HG02970 (cell line): ENCODE results near the gene NOS1.
"Not testable (repeated sequence)": the region's sequence is repeated elsewhere in the genome, so short reads cannot be mapped to it uniquely, and the experiment has no call there.

Experiments used
- ATAC-seq: cut with Tn5 transposase; IDR thresholded peaks from one replicate; pipeline ENCODE4 v1.9.1; 2021; ENCODE audit warnings: mild to moderate bottlenecking, moderate library complexity, moderate number of reproducible peaks; ENCODE audit not compliant: unreplicated experiment, low FRiP score

NOS1 gene

GRCh38 chr12:117279606-117280005 lies 81.8 kb downstream of the NOS1 start:
- ATAC-seq, result no peak

- ATAC-seq, result no peak
These were observed 83.6 kb downstream of the NOS1 start for GRCh38 chr12:117277875-117278274.

GRCh38 chr12:117273091-117273490 lies 88.3 kb downstream of the NOS1 start:
- no peak for ATAC-seq

GRCh38 chr12:117272690-117273089 lies 88.7 kb downstream of the NOS1 start:
- ATAC-seq, result no peak

- no peak for ATAC-seq
These were observed 98.7 kb downstream of the NOS1 start for GRCh38 chr12:117262749-117263148.

- no peak for ATAC-seq
These were observed 100.2 kb downstream of the NOS1 start for GRCh38 chr12:117261247-117261646.

- no peak for ATAC-seq
These were observed 106.0 kb downstream of the NOS1 start for GRCh38 chr12:117255386-117255785.

GRCh38 chr12:117243488-117243887 lies 117.9 kb downstream of the NOS1 start:
- no peak for ATAC-seq

GRCh38 chr12:117241697-117242096 lies 119.7 kb downstream of the NOS1 start:
- ATAC-seq, result no peak

- no peak for ATAC-seq
These were observed 121.2 kb downstream of the NOS1 start for GRCh38 chr12:117240081-117240755.

GRCh38 chr12:117236456-117237001 lies 124.9 kb downstream of the NOS1 start:
- ATAC-seq, result no peak

- ATAC-seq, result no peak
These were observed 126.2 kb downstream of the NOS1 start for GRCh38 chr12:117235261-117235660.

- ATAC-seq, result no peak
These were observed 127.0 kb downstream of the NOS1 start for GRCh38 chr12:117234441-117234840.

- ATAC-seq, result no peak
These were observed 129.7 kb downstream of the NOS1 start for GRCh38 chr12:117231750-117232149.

GRCh38 chr12:117228239-117228638 lies 133.2 kb downstream of the NOS1 start:
- ATAC-seq, result no peak

- ATAC-seq, result no peak
These were observed 134.3 kb downstream of the NOS1 start for GRCh38 chr12:117227000-117227653.

GRCh38 chr12:117226505-117226904 lies 134.9 kb downstream of the NOS1 start:
- ATAC-seq, result no peak

- ATAC-seq, result no peak
These were observed 136.2 kb downstream of the NOS1 start for GRCh38 chr12:117225179-117225578.

- not testable (repeated sequence) for ATAC-seq
These were observed 140.5 kb downstream of the NOS1 start for GRCh38 chr12:117220947-117221346.

- ATAC-seq, result no peak
These were observed 143.3 kb downstream of the NOS1 start for GRCh38 chr12:117218149-117218548.

GRCh38 chr12:117216686-117217085 lies 144.7 kb downstream of the NOS1 start:
- no peak for ATAC-seq

GRCh38 chr12:117214797-117215196 lies 146.6 kb downstream of the NOS1 start:
- ATAC-seq, result no peak
